ENCODE measurements around the gene KRI1.

DNA sequence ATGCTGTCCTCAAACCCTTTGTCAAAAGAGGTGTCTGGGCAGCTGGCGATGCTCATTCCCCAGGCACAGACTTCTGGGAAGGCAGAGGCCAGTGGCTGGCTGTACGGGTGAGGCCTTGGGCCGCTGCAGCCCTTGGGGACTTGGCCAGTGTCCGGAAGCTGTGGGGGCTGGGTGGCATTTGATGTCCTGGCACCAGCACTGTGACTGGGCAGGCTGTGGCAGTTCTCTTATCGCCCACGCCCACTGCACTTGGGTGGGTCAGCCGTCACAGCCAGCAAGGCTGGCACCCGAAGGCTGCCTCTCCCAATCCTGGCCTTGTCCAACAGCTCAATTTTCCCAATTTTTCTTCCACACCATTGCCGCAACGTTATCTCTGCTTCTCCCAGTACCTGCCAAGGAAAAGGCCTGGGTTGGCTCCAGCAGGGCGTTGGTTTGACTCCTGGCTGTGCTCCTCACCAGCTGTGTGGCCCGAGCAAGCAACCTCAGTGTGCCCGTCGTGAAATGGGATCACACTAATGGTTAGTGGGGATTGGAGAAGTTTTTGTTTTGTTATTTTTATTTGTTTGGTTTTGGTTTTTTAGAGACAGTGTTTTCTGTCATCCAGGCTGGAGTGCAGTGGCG is 46.8 kb upstream of the KRI1 start:
- TF ChIP-seq NRF1 (IDR thresholded peaks at IDR 0.05; ENCODE audit: low read depth, low read length): no peak
- TF ChIP-seq, protein P1, sequence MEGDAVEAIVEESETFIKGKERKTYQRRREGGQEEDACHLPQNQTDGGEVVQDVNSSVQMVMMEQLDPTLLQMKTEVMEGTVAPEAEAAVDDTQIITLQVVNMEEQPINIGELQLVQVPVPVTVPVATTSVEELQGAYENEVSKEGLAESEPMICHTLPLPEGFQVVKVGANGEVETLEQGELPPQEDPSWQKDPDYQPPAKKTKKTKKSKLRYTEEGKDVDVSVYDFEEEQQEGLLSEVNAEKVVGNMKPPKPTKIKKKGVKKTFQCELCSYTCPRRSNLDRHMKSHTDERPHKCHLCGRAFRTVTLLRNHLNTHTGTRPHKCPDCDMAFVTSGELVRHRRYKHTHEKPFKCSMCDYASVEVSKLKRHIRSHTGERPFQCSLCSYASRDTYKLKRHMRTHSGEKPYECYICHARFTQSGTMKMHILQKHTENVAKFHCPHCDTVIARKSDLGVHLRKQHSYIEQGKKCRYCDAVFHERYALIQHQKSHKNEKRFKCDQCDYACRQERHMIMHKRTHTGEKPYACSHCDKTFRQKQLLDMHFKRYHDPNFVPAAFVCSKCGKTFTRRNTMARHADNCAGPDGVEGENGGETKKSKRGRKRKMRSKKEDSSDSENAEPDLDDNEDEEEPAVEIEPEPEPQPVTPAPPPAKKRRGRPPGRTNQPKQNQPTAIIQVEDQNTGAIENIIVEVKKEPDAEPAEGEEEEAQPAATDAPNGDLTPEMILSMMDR (IDR thresholded peaks at IDR 0.05; ENCODE audit: control extremely low read depth in 1 of 3, insufficient read depth in 1 of 3, low read depth in 1 of 3, low read length in 3 of 3): no peak
- no peak for TF ChIP-seq EZH2 (IDR thresholded peaks at IDR 0.05; ENCODE audit: low read depth, low read length, severe bottlenecking)
- TF ChIP-seq POLR2AphosphoS5 (IDR thresholded peaks at IDR 0.05; ENCODE audit: low read depth, low read length): no peak
- no peak for TF ChIP-seq GABPA (IDR thresholded peaks at IDR 0.05; ENCODE audit: borderline replicate concordance, insufficient read depth, low read length)
- TF ChIP-seq POLR2A (IDR thresholded peaks at IDR 0.05; ENCODE audit: control extremely low read depth in 1 of 2, low read depth in 2 of 2, low read length in 2 of 2): no peak
- TF ChIP-seq KDM5A (IDR thresholded peaks at IDR 0.05; ENCODE audit: low read length): no peak
- no peak for TF ChIP-seq RXRA (IDR thresholded peaks at IDR 0.05; ENCODE audit: insufficient read depth, low read depth, low read length)
